GM12891 (cell line): ENCODE measurements around the gene CREBRF.

Experiments used
- PAX5 ChIP-seq: IDR thresholded peaks from 2 replicates; pipeline ENCODE4 v1.6.1; 2011; ENCODE audit warnings: low read length, moderate library complexity, mild to moderate bottlenecking; ENCODE audit not compliant: insufficient read depth, severe bottlenecking
- POLR2A ChIP-seq: IDR thresholded peaks from 2 replicates; pipeline ENCODE4 v1.6.1; 2011; ENCODE audit warnings: low read depth, low read length, control low read depth
- POLR2AphosphoS5 ChIP-seq: IDR thresholded peaks from 2 replicates; pipeline ENCODE4 v1.6.1; 2011; ENCODE audit warnings: low read depth, low read length, control low read depth
- POU2F2 ChIP-seq: IDR thresholded peaks from 2 replicates; pipeline ENCODE4 v1.6.1; 2011; ENCODE audit warnings: low read depth, mild to moderate bottlenecking, control low read depth, low read length, moderate library complexity
- TAF1 ChIP-seq: IDR thresholded peaks from 2 replicates; pipeline ENCODE4 v1.6.1; 2011; ENCODE audit warnings: low read depth, low read length, control low read depth

GRCh38 chr5:173139631-173140030, 83.5 kb downstream of the CREBRF start:
- TF ChIP-seq POU2F2, result no peak
- TF ChIP-seq POLR2A, result no peak
- TF ChIP-seq POLR2AphosphoS5, result no peak
- no peak for TF ChIP-seq TAF1
- no peak for TF ChIP-seq PAX5
